SKM-1 (cell line): ENCODE measurements around the gene GREM2.

ENCODE experiments used
- DNase-seq: peaks from one replicate; lab custom pipeline; 2025; ENCODE audit not compliant: unreplicated experiment; lab: John Stamatoyannopoulos, UW

Gene GREM2

DNA sequence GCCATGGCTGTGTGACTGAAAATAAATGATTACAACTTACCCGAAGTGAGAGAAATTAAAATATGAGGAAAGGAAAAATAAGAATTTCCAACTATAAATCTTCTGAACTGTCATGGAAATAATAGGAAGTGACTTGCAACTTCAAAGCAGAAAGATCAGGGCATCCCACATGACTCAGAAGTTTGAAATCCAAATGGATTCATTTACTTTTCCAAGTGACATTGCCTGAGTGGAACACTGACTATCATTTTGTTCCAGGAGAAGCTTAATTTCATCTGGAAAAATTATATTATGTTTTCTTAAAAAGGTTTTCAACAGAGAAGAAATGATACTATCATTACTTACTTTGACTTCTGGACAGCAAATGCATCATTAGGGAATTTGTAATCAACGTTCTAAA, 110.8 kb downstream of the GREM2 start:
- no peak for DNase-seq

DNA sequence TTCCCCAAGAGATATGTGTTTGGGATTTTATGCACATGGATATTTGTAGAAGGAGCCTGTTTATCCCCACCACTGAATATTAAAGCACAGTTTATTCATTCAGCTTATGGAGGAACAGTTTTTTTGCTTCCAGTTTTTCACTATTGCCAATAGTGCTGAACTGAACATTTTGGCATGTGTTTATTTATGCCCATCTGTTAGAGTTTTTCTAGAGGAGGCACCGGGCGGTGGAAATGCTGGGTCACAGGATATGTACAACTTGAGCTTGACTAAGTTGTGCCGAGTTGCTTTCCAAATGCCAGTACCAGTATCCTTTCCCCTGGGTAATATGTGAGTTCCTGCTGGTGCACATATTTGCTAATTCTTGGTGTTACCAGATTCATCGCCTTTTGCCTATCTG, 111.3 kb downstream of the GREM2 start:
- DNase-seq = no peak

DNA sequence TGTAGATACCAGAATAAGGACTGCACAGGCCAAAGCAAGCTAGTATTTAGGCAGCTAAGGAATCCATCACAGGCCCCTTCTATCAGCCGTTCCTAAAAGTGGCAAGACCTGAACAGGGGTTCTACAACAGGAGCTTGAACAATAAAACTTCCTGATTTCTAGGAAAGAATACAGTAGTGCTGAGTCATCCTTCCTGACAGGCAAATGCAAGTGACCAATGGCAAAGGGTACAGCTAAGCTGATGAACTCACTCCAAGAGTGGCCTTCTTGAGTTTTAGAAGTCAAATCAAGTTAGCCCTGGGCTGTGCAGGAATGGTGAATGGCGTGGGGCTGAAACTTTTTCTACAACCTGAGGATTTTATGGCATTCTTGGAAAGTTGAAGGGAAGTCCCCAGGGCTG, 112.9 kb downstream of the GREM2 start:
- no peak for DNase-seq

DNA sequence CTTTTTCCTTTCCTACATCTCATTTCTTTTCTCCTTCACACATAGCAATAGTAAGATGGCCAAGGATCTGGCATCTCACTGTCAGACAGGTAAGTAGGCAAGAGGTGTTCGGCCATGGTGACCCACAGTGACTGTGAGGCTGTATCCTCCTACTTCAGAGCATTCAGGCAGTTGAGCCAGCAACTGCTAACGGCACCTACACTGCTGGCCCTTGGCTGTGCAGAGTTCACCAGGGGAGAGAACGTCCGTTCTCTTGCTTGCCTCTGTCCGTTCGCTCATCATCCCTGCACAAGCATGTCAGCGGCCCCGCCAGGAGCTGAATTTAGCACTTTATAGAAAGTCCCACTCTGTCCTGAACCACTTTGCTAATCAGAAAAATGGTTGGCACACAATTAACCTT, 113.6 kb downstream of the GREM2 start:
- no peak for DNase-seq

DNA sequence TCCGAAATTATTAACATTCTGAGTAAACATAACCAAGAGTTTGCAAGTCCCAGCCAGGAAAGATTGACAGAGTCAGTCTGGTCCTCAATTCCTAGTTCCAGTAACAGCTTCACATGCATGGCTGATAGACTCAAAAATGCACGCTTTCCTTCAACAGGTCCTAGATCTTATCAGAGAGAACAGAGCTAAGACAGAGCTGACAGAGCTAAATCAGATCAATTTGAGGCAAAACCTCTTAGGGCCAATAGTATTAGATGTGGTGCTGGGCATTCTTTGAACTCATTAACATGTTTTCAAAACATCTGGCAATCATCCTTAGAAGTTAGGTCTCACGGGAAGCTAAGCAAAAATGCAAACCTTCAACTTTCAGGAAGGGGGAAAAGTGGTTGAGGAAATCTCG, 114.0 kb downstream of the GREM2 start:
- no peak for DNase-seq

DNA sequence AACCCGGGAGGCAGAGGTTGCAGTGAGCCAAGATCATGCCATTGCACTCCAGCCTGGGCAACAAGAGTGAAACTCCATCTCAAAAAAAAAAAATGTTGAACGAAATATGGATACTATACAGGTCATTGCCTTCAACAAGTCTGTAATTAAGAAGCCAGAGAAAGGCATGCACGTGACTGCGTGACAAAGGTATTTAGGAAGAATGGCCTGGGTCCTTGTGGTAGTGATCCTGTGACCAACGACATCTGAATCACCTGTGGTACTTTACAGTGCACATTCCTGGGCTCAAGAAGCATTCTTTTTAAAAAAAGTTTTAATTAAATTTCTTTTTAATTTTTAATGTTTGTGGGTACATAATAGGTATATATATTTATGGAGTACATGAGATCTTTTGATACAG, 115.0 kb downstream of the GREM2 start:
- DNase-seq = no peak

DNA sequence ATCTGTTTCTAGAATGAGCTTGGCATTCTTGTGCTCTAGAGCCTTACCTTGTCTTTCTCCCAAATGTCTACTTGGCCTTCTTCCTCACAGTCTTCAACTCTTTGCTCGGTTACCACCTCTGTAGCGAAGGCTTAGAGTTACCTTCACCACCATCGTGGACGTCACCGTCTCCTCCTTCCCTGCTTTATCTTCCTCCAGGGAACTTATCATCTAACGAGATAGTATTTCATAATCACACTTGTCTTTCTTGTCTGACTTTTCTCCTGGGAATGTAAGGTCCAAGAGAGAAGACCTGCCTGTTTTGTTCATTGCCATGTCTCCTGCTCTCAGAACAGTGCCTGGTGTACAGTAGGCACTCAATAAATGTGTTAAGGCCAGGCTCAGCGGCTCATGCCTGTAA, 115.6 kb downstream of the GREM2 start:
- no peak for DNase-seq

DNA sequence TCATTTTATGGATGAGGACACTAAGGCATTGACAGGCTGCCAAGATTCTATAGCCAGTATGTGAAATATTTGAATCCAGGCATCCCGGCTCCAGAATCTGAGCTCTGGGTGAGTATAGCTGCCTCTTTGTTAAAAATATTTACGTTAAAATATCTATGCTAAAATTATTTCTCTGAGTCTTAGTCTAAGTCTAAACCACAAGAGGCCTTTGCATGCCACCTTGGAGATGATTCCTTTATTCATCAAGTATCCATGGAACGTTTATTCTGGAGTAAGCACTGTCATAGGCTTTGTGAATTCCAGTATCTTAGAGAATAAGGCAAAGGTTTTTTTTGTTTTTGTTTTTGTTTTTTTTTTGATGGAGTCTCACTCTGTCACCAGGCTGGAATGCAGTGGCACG, 116.4 kb downstream of the GREM2 start:
- no peak for DNase-seq

DNA sequence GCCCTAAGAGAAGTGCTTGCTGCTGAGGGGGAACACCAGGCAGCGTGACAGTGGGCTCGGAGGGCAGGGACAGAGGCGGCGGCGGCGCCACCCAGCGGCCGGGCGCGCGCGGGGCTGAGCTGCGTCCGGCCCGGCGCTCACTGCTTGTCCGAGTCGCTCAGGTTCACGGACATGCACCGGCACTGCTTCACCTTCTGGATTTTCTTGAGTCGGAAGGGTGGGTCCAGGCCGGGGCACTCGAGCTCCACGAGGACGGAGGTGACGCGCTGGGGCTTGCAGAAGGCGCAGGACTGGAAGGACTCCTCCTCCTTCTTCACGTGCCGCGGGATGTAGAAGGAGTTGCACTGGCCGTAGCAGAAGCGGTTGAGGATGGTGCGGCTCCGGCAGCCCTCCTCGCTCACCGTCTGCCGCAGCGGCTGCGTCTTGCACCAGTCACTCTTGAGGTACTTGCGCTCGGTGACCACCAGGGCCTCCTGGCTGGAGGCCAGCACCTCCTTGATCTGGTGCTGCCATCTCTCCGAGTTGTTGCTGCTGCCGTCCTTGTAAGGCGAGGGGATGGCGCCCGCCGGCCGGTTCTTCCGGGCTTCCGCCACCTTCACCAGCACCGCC, 119.0 kb downstream of the GREM2 start:
- DNase-seq = no peak

DNA sequence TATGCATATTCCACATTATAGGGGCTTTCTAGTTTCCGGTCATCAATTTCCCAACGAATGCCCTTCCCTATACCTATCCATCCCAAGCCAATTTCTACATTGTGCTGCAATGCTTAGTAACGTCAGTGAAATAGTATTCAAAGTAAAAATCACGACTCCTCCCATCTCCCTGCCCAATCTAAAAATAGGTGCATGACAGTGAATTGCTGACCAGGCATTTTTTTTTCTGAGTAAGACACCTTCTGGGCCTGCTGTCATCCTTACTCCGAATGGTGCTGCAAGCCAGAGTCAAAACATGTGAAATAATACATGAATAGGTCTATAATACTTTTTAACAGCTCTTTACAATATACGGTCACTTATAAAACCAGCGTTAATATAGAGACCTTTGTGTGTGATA, 120.2 kb downstream of the GREM2 start:
- no peak for DNase-seq

DNA sequence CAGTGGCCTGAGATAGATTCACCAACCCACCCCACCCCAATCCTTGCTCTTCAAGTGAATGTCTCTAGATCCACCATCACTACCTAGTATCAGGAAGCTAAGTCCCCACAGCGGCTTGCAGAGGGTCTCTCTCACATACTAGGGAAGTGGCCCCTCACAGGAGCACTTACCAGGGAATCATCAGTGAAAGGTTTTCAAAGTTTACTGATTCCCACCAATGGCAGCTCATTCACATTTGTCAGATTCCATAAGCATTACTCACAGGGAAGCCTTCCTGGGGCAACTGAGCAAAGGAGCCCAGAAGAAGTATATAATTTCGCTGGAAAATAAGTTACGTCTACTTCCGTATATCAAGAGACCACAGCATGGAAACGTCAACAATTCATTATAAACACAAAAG, 120.8 kb downstream of the GREM2 start:
- DNase-seq = no peak

DNA sequence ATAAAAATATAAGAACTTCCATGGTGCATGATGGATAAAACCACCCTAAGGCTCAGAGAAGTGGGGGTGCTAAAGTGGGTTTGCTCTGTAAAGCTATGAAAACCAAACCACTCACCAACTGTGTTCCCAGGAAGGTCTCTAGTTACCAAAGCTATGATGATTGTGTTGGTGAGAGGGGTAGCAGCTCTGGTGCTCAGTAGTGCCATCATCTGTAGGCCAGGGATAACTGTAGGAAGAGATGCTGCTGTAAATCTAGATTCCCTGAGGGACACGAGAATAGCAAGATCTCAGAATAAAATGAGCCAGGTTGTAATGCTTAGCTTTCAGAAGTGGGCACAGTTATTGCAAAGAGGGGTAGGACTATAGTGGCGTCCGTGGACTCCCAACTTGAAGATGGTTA, 124.5 kb downstream of the GREM2 start:
- DNase-seq = no peak

DNA sequence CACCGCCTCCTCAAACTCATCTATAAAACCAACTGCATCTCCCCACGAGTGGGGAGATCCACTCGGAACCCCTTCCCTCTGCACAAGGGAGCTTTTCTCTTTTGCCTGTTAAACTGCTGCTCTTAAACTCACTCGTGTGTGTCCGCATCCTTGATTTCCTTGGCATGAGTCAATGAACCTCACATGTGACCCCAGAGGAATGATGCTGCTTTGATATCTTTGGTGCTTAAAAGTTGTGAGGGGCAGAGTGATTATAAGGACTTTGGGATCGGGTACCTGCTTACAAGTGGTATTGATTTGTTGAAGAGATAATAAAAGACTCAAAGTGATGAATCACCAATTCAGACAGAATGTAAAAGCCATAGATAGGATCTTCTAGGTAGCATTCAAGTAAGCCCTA, 125.3 kb downstream of the GREM2 start:
- DNase-seq = no peak

DNA sequence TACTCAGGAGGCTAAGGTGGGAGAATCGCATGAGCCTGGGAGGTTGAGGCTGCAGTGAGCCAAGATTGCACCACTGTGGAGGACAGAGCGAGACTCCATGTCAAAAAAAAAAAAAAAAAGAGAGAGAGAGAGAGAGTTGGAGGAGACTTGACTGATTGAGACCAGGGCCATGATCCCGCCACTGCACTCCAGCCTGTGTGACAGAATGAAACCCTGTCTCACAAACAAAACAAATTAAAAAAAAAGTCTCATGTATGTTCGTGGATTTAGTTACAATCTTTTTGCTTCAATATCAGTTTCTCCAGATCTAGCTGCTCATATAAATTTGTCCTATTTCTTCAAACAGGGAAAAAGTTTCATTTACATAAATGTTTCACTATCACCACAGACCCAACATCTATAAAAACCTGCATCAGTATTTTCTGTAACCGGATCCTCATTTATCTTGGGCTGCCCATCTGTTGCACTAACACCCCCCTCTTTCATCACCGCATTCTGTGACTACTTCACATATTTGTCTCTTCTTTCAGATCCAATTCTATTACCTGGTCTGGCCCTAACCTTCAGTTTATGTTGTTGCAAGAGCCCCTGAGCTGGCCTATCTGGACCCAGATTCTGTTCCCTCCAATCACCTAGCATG, 127.0 kb downstream of the GREM2 start:
- DNase-seq = no peak

DNA sequence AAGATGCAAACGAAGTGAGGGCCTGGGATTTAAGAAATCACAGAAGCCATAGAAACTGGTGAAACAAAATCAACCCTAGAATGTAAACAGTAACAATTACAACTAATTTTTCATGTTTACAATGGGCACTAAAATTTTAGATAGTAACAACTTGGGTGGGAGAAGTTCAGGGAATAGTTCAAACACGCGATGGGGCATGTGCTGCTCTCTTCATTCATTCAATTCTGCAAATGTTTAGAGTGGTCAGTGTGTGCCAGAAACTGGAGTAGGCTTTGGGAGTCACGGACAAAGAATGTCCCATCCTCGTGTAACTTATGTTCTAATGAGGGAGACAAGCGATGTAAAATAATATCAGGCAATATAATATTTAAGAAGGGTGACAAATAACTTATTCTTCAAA, 133.4 kb downstream of the GREM2 start:
- no peak for DNase-seq

DNA sequence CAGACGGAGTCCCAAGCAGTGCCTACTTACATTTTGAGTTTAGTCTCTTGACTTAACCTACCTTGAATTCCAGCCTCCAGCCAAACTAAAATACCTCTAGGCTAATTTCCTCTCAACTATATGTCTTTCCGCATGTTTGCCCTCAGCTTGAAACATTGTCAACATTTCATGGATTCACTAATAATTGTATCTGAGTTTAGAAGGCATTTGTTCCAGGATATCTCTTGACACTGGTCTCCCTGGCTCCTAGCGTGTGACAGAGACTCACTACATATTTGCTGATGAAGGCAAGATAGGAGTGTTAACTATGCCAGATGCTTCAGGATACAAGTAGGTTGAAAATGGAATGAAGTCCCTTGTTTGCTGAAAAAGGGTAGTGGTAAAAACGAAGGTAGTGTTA, 136.1 kb downstream of the GREM2 start:
- DNase-seq = no peak

DNA sequence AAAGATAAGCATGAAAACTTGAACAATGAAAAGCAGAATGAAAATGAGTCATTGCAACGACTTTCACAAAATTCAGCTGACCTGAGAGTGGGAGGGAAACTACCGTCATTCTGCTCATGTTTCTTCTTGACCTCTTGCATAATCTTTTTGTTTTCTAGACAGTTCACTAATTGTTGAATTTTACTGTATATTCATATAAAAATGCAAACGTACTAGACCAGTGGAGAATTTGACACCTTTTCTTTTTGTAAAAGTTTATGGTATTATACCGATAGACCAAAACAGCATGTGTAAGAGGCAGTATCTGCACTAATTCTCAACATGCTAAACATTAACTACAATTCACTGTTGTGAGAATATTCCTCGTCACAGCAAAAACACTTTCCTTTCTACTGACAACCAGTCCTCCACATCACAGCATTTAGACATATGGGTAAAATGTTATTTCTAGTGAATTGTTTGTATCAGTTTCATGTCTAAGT, 137.8 kb downstream of the GREM2 start:
- DNase-seq = no peak

DNA sequence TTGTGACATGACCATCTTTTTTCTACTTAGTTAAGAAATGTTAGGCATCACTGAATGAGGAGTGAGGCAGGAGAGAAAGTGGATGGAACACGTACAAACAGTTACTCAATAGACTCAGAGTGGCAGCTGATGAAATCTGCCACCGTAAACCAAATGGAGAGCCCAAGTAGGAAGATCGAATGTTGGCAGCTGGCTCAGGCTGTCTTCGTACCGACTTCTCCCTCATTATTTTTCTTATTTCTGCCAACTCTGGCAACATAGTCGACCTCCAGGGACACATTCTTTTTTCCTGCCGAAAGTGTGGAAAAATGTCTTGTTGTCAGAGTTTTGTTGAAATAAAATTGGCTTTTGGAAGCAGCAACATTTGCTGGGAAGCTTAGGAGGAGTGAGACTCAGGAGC, 143.3 kb downstream of the GREM2 start:
- no peak for DNase-seq

DNA sequence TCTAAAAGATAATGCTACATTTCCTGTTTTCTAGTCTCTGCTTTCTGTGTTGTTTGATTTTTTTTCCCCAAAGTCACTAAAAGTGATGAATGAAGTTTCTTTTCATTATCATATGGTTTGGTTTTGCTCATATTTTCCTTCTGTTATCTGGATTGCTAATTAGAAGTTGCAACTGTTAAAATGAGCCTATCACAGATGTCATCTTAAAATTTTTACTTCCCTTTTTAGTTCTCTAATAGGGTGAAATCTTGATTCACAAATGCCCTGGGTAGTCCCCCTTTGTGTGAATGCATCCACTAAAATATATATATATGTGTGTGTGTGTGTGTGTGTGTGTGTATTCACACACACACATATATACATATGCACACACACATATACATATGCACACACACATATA, 144.1 kb downstream of the GREM2 start:
- DNase-seq = no peak

DNA sequence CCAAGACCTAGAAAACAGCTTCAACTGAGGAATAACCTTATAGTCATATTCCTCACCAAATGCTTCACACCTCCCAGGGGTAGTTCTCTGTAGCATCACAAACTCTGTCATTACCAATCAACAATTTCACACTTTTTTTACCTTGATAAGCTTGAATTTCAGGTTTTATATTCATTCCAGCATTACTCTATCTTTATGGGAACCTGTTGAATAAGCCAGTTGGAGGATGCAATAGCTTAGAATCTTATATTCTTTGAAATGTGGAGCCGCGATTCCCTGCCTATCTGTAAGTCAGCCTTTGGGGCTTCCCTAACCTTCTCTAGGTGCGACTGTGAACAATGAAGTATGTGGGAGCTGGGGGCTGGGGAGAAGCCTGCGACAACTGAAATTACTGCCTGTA, 145.4 kb downstream of the GREM2 start:
- DNase-seq = no peak

DNA sequence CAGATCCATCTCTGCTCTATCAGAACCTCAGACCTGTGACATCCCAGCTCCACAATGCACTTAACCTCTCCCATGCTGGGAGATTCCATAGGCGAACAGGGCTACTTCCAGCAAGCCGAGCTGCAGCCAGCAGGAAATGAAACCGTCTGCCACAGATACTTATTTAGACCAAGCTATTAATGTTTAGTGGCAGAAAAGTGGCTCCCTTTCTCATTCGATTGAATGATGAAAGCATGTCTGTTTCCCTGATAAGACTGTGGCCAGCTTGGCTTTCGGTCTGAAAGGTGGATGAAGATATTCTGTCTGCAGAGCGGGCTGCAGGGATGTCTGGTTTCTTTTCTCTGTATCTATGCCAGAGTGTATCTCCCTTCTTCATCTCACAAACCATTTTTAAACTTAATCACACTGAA, 146.4 kb downstream of the GREM2 start:
- DNase-seq = no peak

DNA sequence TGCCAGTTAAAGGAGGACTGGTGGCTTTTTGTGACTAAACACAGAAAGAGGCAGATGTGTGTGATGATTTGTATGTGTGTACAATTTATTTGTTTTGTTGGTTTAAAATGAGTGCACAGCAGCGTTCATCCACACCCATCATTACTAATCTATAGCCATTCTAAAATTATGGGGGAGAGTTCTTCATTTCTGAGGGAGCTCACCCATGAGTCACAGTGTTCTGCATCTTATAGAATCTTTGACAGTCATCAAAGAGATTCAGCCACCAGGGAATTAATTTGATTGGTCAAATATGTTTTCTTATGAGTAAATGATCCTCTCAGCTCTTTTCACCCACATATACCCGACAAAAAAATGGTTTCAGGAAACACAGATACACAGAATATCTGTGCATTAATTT, 147.9 kb downstream of the GREM2 start:
- no peak for DNase-seq

DNA sequence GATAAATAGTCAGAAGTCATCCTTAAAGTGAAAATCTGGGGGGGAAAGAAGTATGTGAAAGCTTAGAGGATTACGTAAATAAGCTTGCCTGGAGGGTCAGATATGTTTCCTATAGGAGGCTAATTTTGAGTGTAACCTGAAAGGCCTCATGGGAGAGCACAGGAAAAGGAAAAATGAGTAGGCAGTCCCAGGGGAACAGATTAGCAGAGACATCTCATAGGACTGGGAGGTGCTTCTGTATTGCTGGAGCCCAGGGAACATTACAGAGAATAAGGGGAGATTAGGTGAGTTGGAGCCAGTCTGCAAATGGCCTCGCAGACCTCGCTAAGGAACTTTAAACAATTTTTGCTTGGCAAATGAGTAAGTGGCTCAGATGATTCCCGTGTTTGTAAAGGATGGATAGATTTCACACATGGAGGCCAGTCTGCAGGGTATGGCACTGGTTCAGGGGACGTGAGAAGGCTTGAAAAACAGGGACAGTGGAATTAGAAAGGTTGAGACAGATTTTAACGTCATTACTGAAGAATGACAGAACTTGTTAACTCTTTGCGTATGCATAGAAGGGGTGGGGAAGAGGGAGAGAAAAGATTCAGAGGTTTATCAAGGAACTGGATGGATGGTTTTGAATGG, 149.1 kb downstream of the GREM2 start:
- no peak for DNase-seq
